HG03457 (cell line): ENCODE measurements around the gene TIGAR.

Experiments used
- ATAC-seq: cut with Tn5 transposase; IDR thresholded peaks from one replicate; pipeline ENCODE4 v1.9.1; 2021; ENCODE audit warnings: moderate number of reproducible peaks; ENCODE audit not compliant: unreplicated experiment

TIGAR gene

GRCh38 chr12:4320853-4321701 lies at the start of gene TIGAR:
TSS of gene TIGAR (plus strand) at chr12:4321213. CDS start at chr12:4321272, 59 bp downstream.
- ATAC-seq = peak; percentile 90

DNA sequence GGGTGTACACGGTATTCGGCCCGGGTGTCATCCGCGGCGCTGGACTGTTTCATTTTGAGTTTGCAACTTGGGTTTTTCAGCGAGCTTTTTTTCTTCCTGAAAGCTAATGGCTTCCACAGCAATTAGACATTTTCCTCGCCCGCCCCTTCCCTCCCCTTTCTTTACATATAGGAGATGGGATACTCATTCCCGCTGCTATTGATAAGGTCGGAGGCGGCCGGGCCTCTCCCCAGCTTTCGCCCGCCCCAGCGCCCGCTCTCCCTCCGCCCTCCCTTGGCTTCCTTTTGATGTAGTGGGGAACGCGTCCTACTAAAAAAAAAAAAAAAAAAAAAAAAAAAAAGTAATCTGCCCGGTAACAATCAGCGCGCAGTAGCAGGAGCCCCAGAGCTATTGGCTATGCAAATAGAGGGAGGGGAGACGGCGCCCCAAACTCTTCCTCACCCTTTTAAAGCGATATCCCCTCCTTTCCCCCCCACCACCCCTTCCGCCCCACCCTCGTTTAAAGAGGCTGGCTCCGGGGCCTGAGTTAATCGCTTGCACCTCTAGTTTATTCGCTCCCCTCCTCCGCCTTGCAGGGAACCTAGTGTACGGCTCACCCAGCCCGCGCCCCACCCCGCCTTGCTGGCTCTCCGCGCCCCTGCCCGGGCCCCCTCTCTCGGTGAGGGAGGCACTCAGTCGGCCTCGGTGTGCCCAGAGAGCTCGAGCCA lies 49.1 kb upstream of the TIGAR start:
- ATAC-seq = peak; percentile 23

- no peak for ATAC-seq
These were observed 48.4 kb upstream of the TIGAR start for GRCh38 chr12:4272424-4273272.

- no peak for ATAC-seq
These were observed 47.8 kb upstream of the TIGAR start for GRCh38 chr12:4273273-4273651.

GRCh38 chr12:4273652-4274395 lies 47.2 kb upstream of the TIGAR start, which contains the start of gene CCND2:
TSS of gene CCND2 (plus strand) at chr12:4273762. CDS start at chr12:4274041, 279 bp downstream.
- no peak for ATAC-seq

GRCh38 chr12:4274396-4275015 lies 46.5 kb upstream of the TIGAR start:
- ATAC-seq = no peak

- ATAC-seq = no peak
These were observed 45.8 kb upstream of the TIGAR start for GRCh38 chr12:4275016-4275869.

DNA sequence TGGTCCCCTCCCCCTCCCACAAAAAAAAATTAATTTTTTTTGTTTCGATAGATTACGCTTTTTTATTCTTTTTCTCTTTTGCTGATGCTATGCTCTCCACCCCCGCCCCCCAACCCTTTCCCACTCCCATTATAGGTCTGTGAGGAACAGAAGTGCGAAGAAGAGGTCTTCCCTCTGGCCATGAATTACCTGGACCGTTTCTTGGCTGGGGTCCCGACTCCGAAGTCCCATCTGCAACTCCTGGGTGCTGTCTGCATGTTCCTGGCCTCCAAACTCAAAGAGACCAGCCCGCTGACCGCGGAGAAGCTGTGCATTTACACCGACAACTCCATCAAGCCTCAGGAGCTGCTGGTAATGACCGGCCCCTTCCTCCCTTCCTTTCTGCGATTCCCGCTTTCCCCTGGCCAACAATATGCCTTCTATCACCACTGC lies 45.1 kb upstream of the TIGAR start:
- ATAC-seq = no peak

DNA sequence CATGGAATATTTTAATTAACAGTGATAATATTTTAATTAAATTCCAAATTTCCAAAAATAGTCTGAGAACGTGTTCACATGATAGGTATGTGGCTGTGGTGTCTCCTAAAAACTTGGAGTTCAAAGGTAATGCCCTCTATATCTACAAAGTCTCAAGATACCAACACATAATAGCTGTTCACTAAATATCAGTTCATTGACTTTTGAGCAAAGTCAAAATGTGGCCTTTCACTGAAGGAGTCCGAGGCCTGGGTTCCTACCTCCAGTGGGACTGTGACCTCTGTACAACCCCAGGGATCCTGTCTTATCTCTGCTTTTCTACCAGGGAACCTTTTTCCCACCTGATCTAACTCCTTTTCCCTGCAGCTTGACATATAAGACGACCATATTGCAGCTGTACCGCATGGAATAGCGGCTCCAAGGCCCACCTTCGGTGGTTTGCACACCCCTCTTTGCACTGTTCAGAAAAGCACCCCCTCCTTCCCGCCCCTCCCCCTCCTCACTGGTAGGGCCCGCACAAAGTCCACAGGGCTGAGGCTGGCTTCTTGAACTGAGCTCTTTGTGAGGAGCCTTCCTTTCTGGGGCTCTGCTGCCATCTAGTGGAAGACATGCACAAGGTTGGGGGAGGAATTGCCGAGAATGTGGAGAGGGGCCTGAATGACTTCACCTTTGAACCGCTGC lies 44.3 kb upstream of the TIGAR start:
- no peak for ATAC-seq

DNA sequence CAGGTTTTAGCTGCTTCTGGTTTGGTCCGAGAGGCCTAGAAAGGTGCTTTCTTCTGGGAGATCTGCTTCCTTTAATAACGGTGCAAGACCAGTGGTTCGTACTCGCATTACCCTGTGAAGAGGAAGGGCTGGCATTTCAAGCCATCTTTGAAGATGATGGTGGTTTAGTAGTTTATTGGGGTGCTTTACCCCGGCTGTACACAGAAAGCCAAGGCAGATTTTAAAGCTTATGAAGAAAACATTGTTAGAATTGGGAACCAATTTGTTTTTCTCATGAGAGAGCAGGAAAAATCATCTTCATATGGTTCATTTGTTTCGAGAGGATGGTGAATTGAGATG lies 43.8 kb upstream of the TIGAR start:
- ATAC-seq = no peak

- ATAC-seq = no peak
These were observed 43.2 kb upstream of the TIGAR start for GRCh38 chr12:4277857-4278256.

DNA sequence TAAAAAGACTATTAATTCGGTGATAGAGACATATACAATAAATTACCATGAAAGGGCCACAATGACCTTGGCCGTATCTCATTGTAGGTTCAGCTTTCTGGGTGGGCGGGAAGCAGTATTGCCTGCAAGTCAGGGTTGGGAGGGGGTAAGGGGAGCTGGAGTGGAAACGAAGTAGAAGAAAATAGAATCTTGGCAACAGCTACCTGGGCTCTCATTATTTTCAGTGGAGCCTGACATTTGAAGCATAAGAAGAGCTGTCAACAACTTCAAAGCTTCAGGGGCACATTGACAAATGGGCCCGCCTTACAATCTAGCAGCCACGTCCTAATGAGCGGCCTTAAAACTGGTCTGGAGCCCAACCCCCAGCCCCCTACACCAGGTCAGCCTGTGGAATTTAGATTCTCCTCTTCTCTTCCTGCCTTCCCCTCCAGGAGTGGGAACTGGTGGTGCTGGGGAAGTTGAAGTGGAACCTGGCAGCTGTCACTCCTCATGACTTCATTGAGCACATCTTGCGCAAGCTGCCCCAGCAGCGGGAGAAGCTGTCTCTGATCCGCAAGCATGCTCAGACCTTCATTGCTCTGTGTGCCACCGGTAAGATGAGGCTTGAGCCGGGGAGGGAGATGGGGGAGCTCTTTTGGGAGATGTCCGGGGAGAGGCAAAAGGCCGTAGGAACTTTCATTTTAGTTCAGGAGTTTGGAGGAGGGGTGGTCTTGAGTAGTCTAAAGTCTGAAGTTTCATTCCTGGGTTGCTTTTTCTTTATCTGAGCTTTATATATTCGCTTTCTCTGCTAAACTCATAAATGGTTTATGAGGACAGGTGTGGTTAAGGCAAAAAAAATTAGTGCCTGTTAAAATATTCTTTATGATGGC lies 42.5 kb upstream of the TIGAR start:
- ATAC-seq = no peak

DNA sequence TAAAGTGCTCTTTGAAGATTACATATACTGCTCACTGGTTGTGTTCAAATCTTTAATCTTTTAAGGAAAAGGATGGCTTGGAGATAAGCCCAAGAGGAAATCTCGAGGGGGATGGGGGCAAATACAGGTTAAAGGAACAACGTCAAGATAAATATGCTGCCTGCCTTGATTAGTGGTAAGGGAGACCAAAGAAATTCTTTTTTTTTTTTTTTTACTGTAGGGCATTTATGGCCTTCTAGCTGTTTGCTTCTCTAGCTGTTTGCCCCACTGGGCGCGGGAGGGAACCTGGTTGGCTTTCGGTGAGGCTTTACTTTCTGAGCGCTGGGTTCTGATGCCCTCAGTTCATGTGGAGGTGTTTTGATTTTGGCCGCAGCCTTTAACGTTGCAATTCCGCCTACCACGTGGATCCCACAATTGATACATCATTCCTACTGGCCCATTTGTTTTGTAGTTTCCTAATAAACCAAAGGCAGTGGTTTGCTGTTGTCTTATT lies 41.8 kb upstream of the TIGAR start:
- ATAC-seq = no peak

GRCh38 chr12:4280351-4281163 lies 40.5 kb upstream of the TIGAR start:
- no peak for ATAC-seq

DNA sequence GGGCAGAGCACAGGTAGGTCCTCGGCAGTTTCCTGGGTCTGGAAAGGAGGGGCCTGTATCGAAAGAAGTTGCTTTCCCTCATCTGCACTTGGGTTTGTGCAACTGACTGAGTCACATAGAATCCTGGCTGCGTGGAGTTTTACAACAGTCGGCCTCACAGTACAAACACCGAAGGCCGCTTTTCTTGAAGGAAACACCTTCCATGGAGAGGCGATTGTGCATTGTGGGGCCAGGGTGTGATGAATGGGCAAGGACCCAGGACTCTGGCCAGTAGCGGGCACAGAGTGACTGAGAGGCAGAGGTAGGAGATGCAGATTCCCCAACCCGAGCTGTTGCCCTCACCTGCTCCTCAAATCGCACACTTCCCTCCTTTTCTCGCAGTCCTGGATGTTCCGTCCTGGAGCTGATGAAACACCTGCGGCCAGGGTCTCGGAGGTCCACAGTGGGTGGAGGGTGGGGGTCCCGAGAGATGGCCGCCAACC lies 39.8 kb upstream of the TIGAR start:
- ATAC-seq = no peak

GRCh38 chr12:4282103-4282891 lies 38.7 kb upstream of the TIGAR start:
- ATAC-seq = no peak
